GM12891 (cell line): ENCODE results near the gene RSBN1L.

Experiments used
- DNase-seq: peaks from one replicate; pipeline ENCODE4 v3.0.0; 2011; ENCODE audit warnings: low spot score; ENCODE audit not compliant: insufficient read length
- FAIRE-seq: peaks from 2 replicates; lab custom pipeline; 2011; peaks lifted over from hg19 to GRCh38; lab: Jason Lieb, UNC
- PAX5 ChIP-seq: IDR thresholded peaks from 2 replicates; pipeline ENCODE4 v1.6.1; 2011; ENCODE audit warnings: low read length, moderate library complexity, mild to moderate bottlenecking; ENCODE audit not compliant: insufficient read depth, severe bottlenecking
- POLR2A ChIP-seq: IDR thresholded peaks from 2 replicates; pipeline ENCODE4 v1.6.1; 2011; ENCODE audit warnings: low read depth, low read length, control low read depth
- POLR2AphosphoS5 ChIP-seq: IDR thresholded peaks from 2 replicates; pipeline ENCODE4 v1.6.1; 2011; ENCODE audit warnings: low read depth, low read length, control low read depth
- POU2F2 ChIP-seq: IDR thresholded peaks from 2 replicates; pipeline ENCODE4 v1.6.1; 2011; ENCODE audit warnings: low read depth, mild to moderate bottlenecking, control low read depth, low read length, moderate library complexity
- SPI1 ChIP-seq: IDR thresholded peaks from 2 replicates; pipeline ENCODE4 v1.6.1; 2011; ENCODE audit warnings: low read depth, low read length, control low read depth
- TAF1 ChIP-seq: IDR thresholded peaks from 2 replicates; pipeline ENCODE4 v1.6.1; 2011; ENCODE audit warnings: low read depth, low read length, control low read depth

The RSBN1L gene

DNA sequence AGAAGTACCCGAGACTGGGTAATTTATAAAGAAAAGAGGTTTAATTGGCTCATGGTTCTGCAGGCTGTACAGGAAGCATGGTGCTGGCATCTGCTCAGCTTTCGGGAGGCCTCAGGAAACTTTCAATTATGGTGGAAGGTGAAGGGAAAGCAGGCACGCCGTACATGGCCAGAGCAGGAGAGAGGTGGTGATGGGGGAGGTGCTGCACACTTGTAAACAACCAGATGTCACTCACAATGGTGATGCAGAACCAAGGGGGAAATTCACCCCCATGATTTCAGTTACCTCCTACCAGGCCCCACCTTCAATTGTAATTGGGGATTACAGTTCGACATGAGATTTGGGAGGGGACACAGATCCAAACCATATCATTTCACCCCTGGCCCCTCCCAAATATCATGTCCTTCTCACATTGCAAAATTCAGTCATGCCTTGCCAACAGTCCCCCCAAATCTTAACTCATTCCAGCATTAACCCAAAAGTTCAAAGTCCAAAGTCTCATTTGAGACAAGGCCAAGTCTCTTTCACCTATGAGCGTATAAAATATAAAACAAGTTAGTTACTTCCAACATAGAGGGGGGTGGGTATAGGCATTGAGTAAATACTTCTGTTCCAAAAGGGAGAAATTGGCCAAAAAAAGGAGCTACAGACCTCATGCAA, 50.0 kb downstream of the RSBN1L start:
- FAIRE-seq (no peak), DNase-seq (no peak)
- TF ChIP-seq TAF1 (no peak), POU2F2 (no peak), POLR2A (no peak), SPI1 (no peak), POLR2AphosphoS5 (no peak), PAX5 (no peak)

DNA sequence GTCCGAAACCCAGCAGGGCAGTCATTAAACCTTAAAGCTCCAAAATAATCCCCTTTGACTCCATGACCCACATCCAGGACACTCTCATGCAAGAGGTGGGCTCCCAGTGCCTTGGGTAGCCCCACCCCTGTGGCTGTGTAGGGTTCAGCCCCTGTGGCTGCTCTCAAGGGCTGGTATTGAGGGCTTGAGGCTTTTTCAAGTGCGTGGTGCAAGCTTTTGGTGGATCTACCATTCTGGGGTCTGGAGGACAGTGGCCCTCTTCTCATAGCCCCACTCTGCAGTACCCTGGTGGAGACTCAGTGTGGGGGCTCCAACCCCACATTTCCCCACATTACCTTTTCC, 50.5 kb downstream of the RSBN1L start:
- TF ChIP-seq POLR2A, result no peak
- FAIRE-seq (no peak), DNase-seq (no peak)

DNA sequence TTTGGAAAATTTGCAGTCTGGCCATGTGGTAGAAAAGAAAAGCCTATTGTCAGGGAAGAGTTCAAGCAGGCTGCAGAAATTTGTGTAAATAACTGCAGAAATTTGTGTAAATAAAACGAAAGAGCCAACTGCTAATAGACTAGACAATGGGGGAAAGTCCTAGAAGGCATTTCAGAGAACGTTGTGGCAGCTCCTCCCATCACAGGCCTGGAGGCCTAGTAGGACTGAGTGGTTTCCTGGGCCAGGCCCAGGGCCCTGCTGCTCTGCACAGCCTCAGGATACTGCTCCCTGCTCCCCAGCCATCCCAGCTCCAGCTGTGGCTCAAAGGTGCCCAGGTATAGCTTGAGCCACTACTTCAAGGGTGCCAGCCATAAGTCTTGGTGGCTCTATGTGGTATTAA, 50.9 kb downstream of the RSBN1L start:
- no peak for TF ChIP-seq TAF1
- TF ChIP-seq POLR2A, result no peak
- no peak for TF ChIP-seq POU2F2
- TF ChIP-seq SPI1, result no peak
- no peak for TF ChIP-seq POLR2AphosphoS5
- TF ChIP-seq PAX5, result no peak
- no peak for DNase-seq
- no peak for FAIRE-seq

DNA sequence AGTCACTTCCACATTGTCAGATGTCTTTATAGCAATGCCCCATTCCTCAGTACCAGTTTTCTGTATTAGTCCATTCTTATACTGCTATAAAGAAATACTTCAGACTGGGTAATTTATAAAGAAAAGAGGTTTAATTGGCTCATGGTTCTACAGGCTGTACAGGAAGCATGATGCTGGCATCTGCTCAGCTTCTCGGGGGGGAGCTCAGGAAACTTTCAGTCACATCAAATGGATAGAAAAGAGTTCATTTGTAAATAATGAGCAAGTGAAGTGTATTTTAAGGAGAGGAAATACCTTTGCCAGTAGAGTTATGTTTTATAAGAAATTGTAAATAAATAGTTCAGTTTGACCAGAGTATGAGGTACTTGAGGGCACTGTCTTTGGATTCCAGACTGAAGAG, 51.5 kb downstream of the RSBN1L start:
- no peak for TF ChIP-seq POLR2AphosphoS5
- no peak for TF ChIP-seq PAX5
- no peak for TF ChIP-seq SPI1
- TF ChIP-seq POLR2A, result no peak
- TF ChIP-seq POU2F2, result no peak
- no peak for TF ChIP-seq TAF1
- no peak for DNase-seq
- FAIRE-seq, result no peak

DNA sequence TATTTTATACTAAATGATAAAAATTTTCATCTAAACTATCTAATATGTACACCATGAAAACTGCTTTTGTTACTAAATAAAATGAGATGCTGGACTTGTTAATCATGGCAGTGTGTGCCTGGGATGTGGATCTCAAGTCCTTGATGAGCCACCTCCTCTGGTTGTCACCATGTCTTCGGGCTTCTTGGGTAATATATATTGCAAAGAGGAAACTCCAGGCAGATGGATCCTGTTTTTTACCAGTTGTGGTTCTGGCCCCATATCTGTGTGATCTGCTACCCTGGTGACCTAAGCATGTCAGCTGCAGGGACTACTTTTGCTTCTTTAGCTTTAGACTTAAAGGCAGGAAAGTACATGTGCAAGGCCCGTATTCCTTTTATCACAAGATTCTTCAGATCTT, 55.8 kb downstream of the RSBN1L start:
- TF ChIP-seq TAF1 (no peak), SPI1 (no peak), POLR2A (no peak), POU2F2 (no peak), POLR2AphosphoS5 (no peak), PAX5 (no peak)
- DNase-seq, result no peak

DNA sequence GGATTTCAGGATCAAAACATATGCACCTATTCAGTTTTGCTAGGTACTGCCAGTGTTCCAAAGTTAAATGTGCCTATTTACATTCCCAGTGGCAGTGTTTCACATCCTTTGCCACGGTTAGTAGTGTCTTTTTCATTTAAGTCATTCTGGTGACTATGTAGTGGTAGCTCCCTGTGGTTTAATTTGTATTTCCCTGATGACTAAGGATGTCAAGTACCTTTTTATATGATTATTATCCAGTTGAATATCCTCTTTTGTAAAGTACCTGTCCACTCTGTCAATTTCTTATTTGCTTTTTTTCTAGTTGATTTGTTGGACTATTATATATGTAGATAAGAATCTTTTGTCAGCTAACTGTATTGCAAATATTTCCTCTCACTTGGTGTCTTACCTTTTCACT, 56.9 kb downstream of the RSBN1L start:
- TF ChIP-seq POLR2A (no peak), TAF1 (no peak), PAX5 (no peak), POLR2AphosphoS5 (no peak), POU2F2 (no peak), SPI1 (no peak)
- FAIRE-seq, result no peak
- DNase-seq, result no peak

More for the DNA sequence above, 55.8 kb downstream of the RSBN1L start:
- FAIRE-seq, result no peak

DNA sequence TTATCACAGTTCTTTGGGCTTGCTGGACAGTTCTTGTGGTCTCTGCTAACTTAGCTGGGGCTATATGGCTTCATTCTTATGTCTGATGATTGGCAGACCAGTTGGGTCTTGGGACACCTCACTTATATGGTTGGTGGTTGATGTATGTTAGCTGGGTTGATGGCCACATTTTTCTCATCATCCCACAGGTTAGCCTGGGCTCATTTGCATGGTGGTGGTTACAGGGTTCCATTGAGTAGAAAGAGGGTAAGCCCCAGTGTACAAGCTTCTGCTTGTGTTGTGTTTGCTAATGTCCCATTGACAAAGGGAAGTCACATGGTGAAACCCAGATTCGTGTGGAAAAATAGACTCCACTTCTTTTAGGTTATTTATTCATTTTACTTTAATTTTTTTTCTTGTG, 61.3 kb downstream of the RSBN1L start:
- DNase-seq (peak; percentile 6), FAIRE-seq (peak; percentile 76)
- TF ChIP-seq POLR2AphosphoS5, result no peak
- peak; percentile 93 for TF ChIP-seq POU2F2

DNA sequence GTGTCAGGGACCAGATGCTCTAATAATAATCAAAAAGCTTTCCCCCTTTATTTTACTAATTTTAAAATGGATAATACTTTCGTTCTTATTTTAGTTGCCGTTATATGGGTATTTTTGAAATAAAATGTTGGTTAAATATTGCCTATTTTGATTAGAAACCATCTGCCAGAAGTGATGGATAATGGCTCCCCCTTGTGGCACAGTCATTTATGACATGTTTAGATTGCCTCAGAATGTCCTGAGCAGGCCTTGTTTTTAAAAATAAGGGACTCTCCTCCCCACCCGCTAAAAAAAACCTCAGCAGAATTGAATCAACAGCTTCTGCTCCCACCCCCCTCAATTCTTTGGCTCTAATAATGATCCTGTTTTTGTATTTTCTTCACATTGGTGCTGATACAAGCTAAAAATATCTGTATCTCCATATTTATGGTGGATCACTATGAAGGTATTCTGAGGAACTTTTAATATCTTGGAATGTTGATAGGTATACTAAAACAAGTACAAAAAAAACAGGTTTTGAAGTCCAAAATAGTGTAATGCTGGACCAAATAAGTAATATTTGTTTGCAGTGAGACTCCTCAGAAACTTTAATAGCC, 63.1 kb downstream of the RSBN1L start:
- FAIRE-seq, result peak; percentile 78
- no peak for TF ChIP-seq SPI1

DNA sequence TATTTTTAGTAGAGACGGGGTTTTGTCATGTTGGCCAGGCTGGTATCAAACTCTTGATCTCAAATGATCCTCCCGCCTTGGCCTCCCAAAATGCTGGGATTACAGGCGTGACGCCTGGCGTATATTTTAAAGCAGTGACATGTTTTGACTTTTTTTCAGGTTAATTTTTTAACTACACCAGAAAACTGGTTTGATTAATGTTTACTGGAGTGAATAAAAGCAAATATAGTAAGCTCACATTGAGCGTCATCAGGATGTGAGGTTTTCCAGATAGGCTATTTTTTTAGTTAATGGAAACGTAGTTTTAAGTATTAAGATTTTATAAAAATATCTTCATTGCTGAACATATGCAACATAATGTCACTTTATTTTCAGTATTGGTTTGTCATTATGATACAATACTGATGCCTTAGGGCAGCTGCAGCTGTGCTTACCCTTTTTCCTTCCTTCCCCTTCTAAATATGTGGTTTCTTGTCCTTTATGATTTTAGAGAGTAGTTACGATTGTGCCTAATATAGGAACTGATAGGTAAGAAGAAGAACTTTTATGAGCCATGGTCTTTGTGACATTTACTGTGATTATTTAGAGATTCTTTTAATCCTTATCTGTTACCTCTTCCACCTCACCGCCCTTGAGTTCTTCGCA, 64.7 kb downstream of the RSBN1L start:
- FAIRE-seq (no peak), DNase-seq (no peak)
- TF ChIP-seq POU2F2 (no peak), POLR2AphosphoS5 (no peak), TAF1 (no peak), PAX5 (no peak), SPI1 (no peak), POLR2A (no peak)

More for the DNA sequence above, 63.1 kb downstream of the RSBN1L start:
- DNase-seq, result peak; percentile 8

DNA sequence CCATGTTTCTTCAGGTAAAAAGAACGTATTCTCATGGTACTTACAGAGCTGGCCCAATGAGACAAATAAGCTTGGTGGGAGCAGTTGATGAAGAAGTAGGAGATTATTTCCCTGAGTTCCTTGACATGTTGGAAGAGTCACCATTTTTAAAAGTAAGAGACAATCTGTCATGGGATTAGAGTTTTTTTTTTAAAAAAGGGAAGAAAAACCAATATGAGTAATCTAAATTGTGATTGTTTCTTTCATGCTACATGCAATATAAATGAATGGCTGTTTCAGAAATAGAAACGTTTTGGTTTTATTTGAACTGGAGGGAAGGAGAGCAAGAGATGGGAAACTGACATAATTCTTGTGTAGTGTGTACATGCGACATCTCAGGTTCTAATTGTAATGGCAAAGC, 69.2 kb downstream of the RSBN1L start:
- no peak for FAIRE-seq
- no peak for DNase-seq
- no peak for TF ChIP-seq PAX5
- TF ChIP-seq POLR2AphosphoS5, result no peak
- no peak for TF ChIP-seq TAF1
- no peak for TF ChIP-seq POU2F2
- no peak for TF ChIP-seq POLR2A
- TF ChIP-seq SPI1, result no peak
